Measurements from ENCODE around the gene KRTAP5-3.

Gene KRTAP5-3

GRCh38 chr11:1644601-1645356, 36.5 kb upstream of the KRTAP5-3 start:
- no peak overlapping the region for H3K23ac ChIP-seq (ENCODE audit: low read length)

GRCh38 chr11:1643146-1643690, 35.0 kb upstream of the KRTAP5-3 start:
- Histone ChIP-seq H3K4ac (ENCODE audit: low read depth, low read length) (no peak overlapping the region), H2AK5ac (ENCODE audit: low read length) (no peak overlapping the region), H3K18ac (ENCODE audit: low read length) (no peak overlapping the region), H3K23ac (ENCODE audit: low read length) (no peak overlapping the region), H3K4me1 (ENCODE audit: control insufficient read depth in 1 of 2, insufficient read depth in 2 of 2, low read length in 2 of 2) (no peaks in the 10 kb centered on the region), H3K27ac (ENCODE audit: low read depth, low read length) (no peak overlapping the region), H3K4me2 (ENCODE audit: low read length) (no peak overlapping the region), H3K14ac (ENCODE audit: low read length) (no peak overlapping the region), H3K9ac (ENCODE audit: low read length) (no peak overlapping the region), H3K4me3 (ENCODE audit: low read depth, low read length) (no peak overlapping the region), H3K27me3 (ENCODE audit: insufficient read depth, low read length) (no peaks in the 10 kb centered on the region), H2BK5ac (ENCODE audit: low read depth, low read length, poor library complexity) (no peak overlapping the region), H4K8ac (ENCODE audit: low read depth, low read length) (no peak overlapping the region), H4K91ac (ENCODE audit: low read depth, low read length) (no peak overlapping the region), H2BK120ac (ENCODE audit: insufficient read depth, low read length, poor library complexity) (no peak overlapping the region), H3K9me3 (ENCODE audit: insufficient read depth, low read depth, low read length) (no peaks in the 10 kb centered on the region), H3K36me3 (ENCODE audit: control insufficient read depth in 1 of 2, insufficient read depth in 2 of 2, low read length in 2 of 2) (no peaks in the 10 kb centered on the region), H2BK12ac (ENCODE audit: low read length) (no peak overlapping the region), H4K12ac (ENCODE audit: low read depth, low read length) (no peak overlapping the region), H3K79me1 (ENCODE audit: low read length) (no peaks in the 10 kb centered on the region), H2AFZ (ENCODE audit: insufficient read depth, low read length, poor library complexity) (no peak overlapping the region), H3K79me2 (ENCODE audit: control insufficient read depth, insufficient read depth, low read length, poor library complexity) (no peaks in the 10 kb centered on the region)
- WGBS (ENCODE audit: extremely low coverage, insufficient coverage, insufficient read length): no CpG with 5 or more reads among the region's 20 CpGs
- DNase-seq: no peak

More at GRCh38 chr11:1644601-1645356, 36.5 kb upstream of the KRTAP5-3 start:
- H4K12ac ChIP-seq (ENCODE audit: low read depth, low read length): no peak overlapping the region
- no peak overlapping the region for H4K91ac ChIP-seq (ENCODE audit: low read depth, low read length)
- H3K14ac ChIP-seq (ENCODE audit: low read length): no peak overlapping the region
- no peak overlapping the region for H2AFZ ChIP-seq (ENCODE audit: insufficient read depth, low read length, poor library complexity)
- H3K27me3 ChIP-seq (ENCODE audit: insufficient read depth, low read length): no peaks in the 10 kb centered on the region
- no peak overlapping the region for H3K4me3 ChIP-seq (ENCODE audit: low read depth, low read length)
- H3K27ac ChIP-seq (ENCODE audit: low read depth, low read length): no peak overlapping the region
- H3K9ac ChIP-seq (ENCODE audit: low read length): no peak overlapping the region
- H2BK12ac ChIP-seq (ENCODE audit: low read length): no peak overlapping the region
- H3K4ac ChIP-seq (ENCODE audit: low read depth, low read length): no peak overlapping the region
- no peak overlapping the region for H2BK120ac ChIP-seq (ENCODE audit: insufficient read depth, low read length, poor library complexity)
- no peak for DNase-seq
- no CpG with 5 or more reads among the region's 20 CpGs for WGBS (ENCODE audit: extremely low coverage, insufficient coverage, insufficient read length)
- no peaks in the 10 kb centered on the region for H3K79me1 ChIP-seq (ENCODE audit: low read length)
- H3K9me3 ChIP-seq (ENCODE audit: insufficient read depth, low read depth, low read length): no peaks in the 10 kb centered on the region
- no peak overlapping the region for H3K4me2 ChIP-seq (ENCODE audit: low read length)
- no peak overlapping the region for H2AK5ac ChIP-seq (ENCODE audit: low read length)
- H3K18ac ChIP-seq (ENCODE audit: low read length): no peak overlapping the region
- no peaks in the 10 kb centered on the region for H3K4me1 ChIP-seq (ENCODE audit: control insufficient read depth in 1 of 2, insufficient read depth in 2 of 2, low read length in 2 of 2)
- no peak overlapping the region for H2BK5ac ChIP-seq (ENCODE audit: low read depth, low read length, poor library complexity)
- H3K36me3 ChIP-seq (ENCODE audit: control insufficient read depth in 1 of 2, insufficient read depth in 2 of 2, low read length in 2 of 2): no peaks in the 10 kb centered on the region
- no peak overlapping the region for H4K8ac ChIP-seq (ENCODE audit: low read depth, low read length)
- no peaks in the 10 kb centered on the region for H3K79me2 ChIP-seq (ENCODE audit: control insufficient read depth, insufficient read depth, low read length, poor library complexity)

- Histone ChIP-seq H3K14ac (ENCODE audit: low read length) (no peak overlapping the region), H2BK120ac (ENCODE audit: insufficient read depth, low read length, poor library complexity) (no peak overlapping the region), H3K9ac (ENCODE audit: low read length) (no peak overlapping the region), H2BK12ac (ENCODE audit: low read length) (no peak overlapping the region), H3K18ac (ENCODE audit: low read length) (no peak overlapping the region), H2AFZ (ENCODE audit: insufficient read depth, low read length, poor library complexity) (no peak overlapping the region), H3K4me1 (ENCODE audit: control insufficient read depth in 1 of 2, insufficient read depth in 2 of 2, low read length in 2 of 2) (no peaks in the 10 kb centered on the region), H3K4me2 (ENCODE audit: low read length) (no peak overlapping the region), H3K9me3 (ENCODE audit: insufficient read depth, low read depth, low read length) (no peaks in the 10 kb centered on the region), H3K79me1 (ENCODE audit: low read length) (no peaks in the 10 kb centered on the region), H3K27ac (ENCODE audit: low read depth, low read length) (no peak overlapping the region), H2AK5ac (ENCODE audit: low read length) (no peak overlapping the region), H4K91ac (ENCODE audit: low read depth, low read length) (no peak overlapping the region), H4K12ac (ENCODE audit: low read depth, low read length) (no peak overlapping the region), H3K27me3 (ENCODE audit: insufficient read depth, low read length) (no peaks in the 10 kb centered on the region), H3K23ac (ENCODE audit: low read length) (no peak overlapping the region), H2BK5ac (ENCODE audit: low read depth, low read length, poor library complexity) (no peak overlapping the region), H3K36me3 (ENCODE audit: control insufficient read depth in 1 of 2, insufficient read depth in 2 of 2, low read length in 2 of 2) (no peaks in the 10 kb centered on the region), H4K8ac (ENCODE audit: low read depth, low read length) (no peak overlapping the region), H3K4ac (ENCODE audit: low read depth, low read length) (no peak overlapping the region), H3K4me3 (ENCODE audit: low read depth, low read length) (no peak overlapping the region), H3K79me2 (ENCODE audit: control insufficient read depth, insufficient read depth, low read length, poor library complexity) (no peaks in the 10 kb centered on the region)
- no CpG with 5 or more reads among the region's 29 CpGs for WGBS (ENCODE audit: extremely low coverage, insufficient coverage, insufficient read length)
- DNase-seq: no peak
Observed at GRCh38 chr11:1642288-1643145, 34.3 kb upstream of the KRTAP5-3 start.

- DNase-seq: no peak
- WGBS (ENCODE audit: extremely low coverage, insufficient coverage, insufficient read length): no CpG with 5 or more reads among the region's 15 CpGs
- Histone ChIP-seq H3K4me1 (ENCODE audit: control insufficient read depth in 1 of 2, insufficient read depth in 2 of 2, low read length in 2 of 2) (no peaks in the 10 kb centered on the region), H3K79me1 (ENCODE audit: low read length) (no peaks in the 10 kb centered on the region), H3K4me3 (ENCODE audit: low read depth, low read length) (no peak overlapping the region), H4K91ac (ENCODE audit: low read depth, low read length) (no peak overlapping the region), H3K4me2 (ENCODE audit: low read length) (no peak overlapping the region), H3K9ac (ENCODE audit: low read length) (no peak overlapping the region), H2BK12ac (ENCODE audit: low read length) (no peak overlapping the region), H3K23ac (ENCODE audit: low read length) (no peak overlapping the region), H4K8ac (ENCODE audit: low read depth, low read length) (no peak overlapping the region), H3K79me2 (ENCODE audit: control insufficient read depth, insufficient read depth, low read length, poor library complexity) (no peaks in the 10 kb centered on the region), H2AK5ac (ENCODE audit: low read length) (no peak overlapping the region), H3K18ac (ENCODE audit: low read length) (no peak overlapping the region), H2BK120ac (ENCODE audit: insufficient read depth, low read length, poor library complexity) (no peak overlapping the region), H3K27ac (ENCODE audit: low read depth, low read length) (no peak overlapping the region), H3K36me3 (ENCODE audit: control insufficient read depth in 1 of 2, insufficient read depth in 2 of 2, low read length in 2 of 2) (no peaks in the 10 kb centered on the region), H3K14ac (ENCODE audit: low read length) (no peak overlapping the region), H2AFZ (ENCODE audit: insufficient read depth, low read length, poor library complexity) (no peak overlapping the region), H3K9me3 (ENCODE audit: insufficient read depth, low read depth, low read length) (no peaks in the 10 kb centered on the region), H4K12ac (ENCODE audit: low read depth, low read length) (no peak overlapping the region), H3K27me3 (ENCODE audit: insufficient read depth, low read length) (no peaks in the 10 kb centered on the region), H3K4ac (ENCODE audit: low read depth, low read length) (no peak overlapping the region), H2BK5ac (ENCODE audit: low read depth, low read length, poor library complexity) (no peak overlapping the region)
Observed at GRCh38 chr11:1641096-1641495, 32.8 kb upstream of the KRTAP5-3 start.

Measured in trophoblast cell (in vitro differentiated cells and primary cell).